ENCODE results near the gene ARHGAP26. TPM values are rescaled to one million over a fixed set of nuclear protein-coding genes. Genes with fewer than 3 reads are reported as not detected.

Gene ARHGAP26
- total RNA-seq, 1 donor from 2014 or later = 75.0 TPM

GRCh38 chr5:143229896-143230675 lies 459.9 kb downstream of the ARHGAP26 start:
- DNase-seq (ENCODE audit: low spot score) = no peak

DNA sequence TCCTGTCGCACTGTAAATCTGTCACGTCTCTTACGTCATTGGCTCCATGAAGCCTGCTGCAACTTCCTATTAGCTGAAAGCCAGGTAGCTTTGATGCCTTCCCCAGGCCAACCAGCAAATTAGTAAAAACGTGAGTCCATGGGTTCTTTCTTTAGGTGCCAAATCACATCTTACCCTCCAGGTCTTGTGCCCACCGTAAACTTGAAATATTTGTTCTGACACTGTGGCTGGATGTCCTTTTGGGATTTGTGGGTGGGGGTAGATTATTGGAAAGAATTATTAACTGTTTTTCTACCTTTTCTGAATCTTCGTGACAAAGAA lies 460.5 kb downstream of the ARHGAP26 start:
- no peak for DNase-seq (ENCODE audit: low spot score)

DNA sequence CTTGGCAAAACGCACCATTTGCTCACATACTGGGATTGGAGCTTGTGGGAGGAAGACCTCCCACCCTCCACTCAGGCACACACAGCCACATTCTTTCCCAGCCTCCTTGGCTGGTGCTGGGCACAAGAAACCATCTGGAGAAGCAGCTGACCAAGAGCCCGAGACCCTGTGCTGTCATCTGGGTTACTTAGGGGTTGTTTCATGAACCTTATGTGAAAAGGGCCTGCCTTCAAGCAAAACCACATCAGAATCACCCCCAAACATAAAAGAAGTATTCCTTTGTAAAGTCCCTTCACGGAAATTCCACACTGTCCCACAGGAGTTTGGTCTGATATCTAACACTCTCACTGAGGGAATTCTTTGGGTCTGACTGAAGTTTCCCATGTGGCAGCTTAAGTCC lies 461.2 kb downstream of the ARHGAP26 start:
- no peak for DNase-seq (ENCODE audit: low spot score)

DNA sequence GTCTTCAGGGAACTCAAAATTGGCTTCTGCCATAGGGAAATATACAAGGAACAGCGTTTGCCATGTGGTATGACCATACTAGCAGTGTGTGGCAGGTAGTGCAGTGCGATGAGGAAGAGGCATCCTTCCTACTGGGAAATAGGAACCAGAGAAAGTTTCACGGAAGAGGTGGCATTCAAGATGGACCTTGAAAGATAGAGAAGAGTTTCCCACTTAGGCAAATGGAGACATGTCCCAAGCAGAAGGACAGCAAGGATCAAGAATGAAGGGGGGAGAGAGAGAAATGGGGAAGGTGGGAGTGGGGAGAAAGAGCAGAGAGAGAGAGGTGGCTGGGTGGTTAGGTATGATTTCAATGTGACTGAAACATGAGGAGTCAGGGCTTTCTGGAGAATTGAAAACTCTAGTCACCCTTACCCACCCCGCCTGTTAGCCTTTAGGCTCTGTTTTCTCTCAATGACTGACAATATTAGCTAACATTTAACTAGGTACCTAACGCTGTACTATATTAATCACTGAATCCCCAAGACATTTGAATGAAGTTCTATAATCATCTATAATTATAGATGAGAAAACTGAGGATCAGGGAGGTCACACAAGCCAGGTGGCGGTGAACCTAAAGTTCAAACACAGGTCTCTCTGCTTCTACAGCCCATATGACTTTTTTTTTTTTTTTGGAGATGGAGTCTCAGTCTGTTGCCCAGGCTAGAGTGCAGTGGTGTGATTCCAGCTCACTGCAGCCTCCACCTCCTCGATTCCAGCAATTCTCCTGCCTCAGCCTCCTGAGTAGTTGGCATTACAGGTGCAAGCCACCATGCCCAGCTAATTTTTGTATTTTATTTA lies 462.0 kb downstream of the ARHGAP26 start:
- DNase-seq (ENCODE audit: low spot score) = no peak

DNA sequence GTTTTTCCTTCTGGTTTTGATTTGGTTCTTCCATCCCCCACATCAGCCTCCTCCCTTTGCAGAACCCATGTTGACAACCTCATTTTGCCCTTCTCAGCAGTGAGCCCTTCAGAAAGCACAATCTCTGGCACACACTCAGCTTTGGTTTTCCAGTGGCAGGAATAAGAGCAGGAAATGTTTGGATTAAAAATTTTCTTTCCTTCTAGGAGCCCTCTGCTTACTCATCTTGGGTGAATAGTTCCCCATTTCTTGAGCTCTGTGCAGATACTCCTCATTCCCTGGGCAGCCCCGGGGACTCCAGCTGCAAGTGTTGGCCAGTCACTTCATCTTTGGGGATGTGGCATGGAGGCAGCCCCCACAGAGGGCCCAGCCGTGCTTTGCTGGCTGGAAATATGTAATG lies 462.9 kb downstream of the ARHGAP26 start:
- no peak for DNase-seq (ENCODE audit: low spot score)

GRCh38 chr5:143234162-143234842 lies 464.1 kb downstream of the ARHGAP26 start:
- no peak for DNase-seq (ENCODE audit: low spot score)

GRCh38 chr5:143235423-143235822 lies 465.2 kb downstream of the ARHGAP26 start:
- no peak for DNase-seq (ENCODE audit: low spot score)

GRCh38 chr5:143236682-143237081 lies 466.5 kb downstream of the ARHGAP26 start:
- no peak for DNase-seq (ENCODE audit: low spot score)

DNA sequence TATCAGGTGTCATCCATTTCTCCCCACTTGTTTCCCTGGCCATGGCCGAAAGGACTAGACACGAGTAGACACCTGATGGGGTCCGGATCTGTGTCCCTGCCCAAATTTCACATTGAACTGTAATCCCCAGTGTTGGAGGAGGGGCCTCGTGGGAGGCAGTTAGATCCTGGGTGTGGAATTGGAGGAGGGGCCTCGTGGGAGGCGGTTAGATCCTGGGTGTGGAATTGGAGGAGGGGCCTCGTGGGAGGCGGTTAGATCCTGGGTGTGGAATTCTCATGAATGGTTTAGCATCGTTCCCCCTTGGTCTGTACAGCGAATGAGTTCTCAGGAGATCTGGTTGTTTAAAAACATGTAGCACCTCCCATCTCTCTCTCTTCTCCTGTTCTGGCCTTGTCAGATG lies 467.5 kb downstream of the ARHGAP26 start:
- no peak for DNase-seq (ENCODE audit: low spot score)

DNA sequence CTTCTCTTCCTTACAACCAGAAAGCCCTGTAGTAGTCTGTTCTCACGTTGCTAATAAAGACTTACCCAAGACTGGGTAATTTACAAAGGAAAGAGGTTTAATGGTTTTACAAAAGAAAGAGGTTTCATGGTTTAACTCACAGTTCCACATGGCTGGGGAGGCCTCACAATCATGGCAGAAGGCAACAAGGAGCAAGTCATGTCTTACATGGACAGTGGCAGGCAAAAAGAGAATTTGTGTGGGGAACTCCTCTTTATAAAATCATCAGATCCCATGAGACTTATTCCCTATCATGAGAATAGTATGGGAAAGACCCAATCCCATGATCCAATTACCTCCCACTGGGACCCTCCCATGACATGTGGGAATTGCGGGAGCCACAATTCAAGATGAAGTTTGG lies 468.4 kb downstream of the ARHGAP26 start:
- no peak for DNase-seq (ENCODE audit: low spot score)

DNA sequence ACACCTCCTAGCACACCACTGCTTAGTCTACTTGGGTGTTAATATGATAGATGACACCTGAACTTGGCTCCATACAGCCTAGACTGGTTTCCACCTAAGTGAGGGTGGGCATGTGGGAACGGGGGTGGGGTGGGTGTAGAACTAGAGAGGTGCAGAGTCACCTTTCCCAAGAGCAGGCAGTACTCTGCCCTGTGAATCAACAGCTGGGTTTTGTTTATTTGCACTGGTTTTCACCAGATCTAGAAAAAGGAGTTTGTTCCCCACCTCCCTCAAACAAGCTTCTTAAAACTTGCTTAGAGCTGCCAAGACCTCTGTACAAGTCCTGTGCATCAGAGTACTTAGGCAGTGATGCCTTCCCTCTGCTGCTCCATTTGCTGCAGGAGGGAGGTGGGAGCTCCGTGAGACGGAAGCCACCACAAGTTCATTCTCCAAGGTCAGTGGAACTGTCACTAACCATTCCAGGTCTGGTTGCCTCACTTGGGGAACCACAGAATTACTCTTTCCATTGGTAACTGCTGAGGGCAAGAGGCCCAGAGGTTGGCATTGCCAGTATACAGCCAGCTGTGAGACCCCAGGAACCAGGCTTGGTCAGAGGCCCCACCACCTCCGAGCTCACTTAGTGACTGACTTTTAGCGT lies 469.8 kb downstream of the ARHGAP26 start:
- DNase-seq (ENCODE audit: low spot score) = no peak

DNA sequence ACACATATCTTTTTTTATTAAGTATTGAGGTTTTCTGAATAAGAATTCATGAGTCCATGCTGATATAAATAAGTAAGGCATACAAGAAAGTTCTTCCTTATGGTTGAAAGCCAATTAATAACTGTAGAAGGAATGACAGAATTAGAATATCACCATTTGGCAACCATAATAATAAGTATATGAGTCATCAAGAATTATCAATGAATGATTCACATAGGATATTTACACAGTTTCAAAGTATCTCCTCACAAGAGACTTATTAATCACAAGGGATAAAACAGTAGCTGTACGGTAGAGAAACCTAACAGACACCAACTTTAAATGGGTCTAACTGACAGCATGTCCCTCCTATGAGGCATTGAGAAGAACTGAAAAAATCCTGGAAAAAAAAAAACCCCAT lies 471.7 kb downstream of the ARHGAP26 start:
- DNase-seq (ENCODE audit: low spot score) = no peak

DNA sequence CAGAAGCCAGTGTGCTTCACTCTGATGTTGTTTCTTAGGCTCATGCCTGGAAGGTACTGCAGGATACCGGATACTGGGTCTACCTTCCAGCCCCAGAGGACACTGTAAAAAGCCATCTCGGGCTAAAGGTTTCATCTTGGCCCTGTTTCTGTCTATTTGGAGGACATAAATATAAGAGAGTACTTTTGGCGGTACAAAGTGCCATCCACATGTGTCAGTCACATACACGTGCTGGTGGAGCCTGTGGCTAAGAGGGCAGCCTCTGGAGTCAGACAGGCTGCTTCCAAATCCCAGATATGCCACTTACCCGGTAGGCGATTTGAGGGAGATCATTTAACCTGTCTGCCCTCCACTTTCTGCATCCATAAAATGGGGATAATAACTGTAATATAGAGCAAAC lies 472.9 kb downstream of the ARHGAP26 start:
- DNase-seq (ENCODE audit: low spot score) = no peak

- DNase-seq (ENCODE audit: low spot score) = no peak
Measured at GRCh38 chr5:143244000-143244736, 474.0 kb downstream of the ARHGAP26 start.

GRCh38 chr5:143244990-143245389 lies 474.8 kb downstream of the ARHGAP26 start:
- no peak for DNase-seq (ENCODE audit: low spot score)

DNA sequence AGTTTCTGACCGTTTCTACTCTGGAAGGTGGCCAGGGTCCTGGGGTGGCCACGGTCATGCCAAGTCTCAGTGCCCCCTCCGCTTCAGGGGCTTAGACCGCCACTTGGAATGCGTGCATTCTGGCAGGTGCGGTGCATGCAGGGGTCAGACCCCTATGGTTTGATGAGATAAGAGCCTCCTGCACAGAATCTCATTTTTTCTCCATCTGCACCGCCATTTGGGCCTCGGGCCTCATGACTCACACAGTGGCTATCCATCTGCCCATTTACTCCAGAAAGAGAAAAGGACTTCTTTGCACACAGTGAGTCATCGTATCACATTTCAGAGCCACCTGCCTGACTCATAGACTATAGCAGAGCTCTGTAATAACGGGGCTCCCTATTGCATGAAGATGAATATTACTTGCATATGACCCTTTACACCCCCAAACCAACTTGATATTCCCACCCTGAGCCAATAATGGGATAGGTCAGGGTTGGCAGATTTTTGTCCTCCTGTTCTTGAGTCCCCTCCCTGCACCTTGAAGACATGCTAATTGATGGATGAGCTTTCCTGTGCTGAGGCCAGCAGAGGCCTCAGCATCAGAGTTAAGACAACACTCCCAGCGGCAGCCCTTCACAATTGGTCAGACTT lies 475.9 kb downstream of the ARHGAP26 start:
- DNase-seq (ENCODE audit: low spot score) = no peak

- no peak for DNase-seq (ENCODE audit: low spot score)
Measured at GRCh38 chr5:143247134-143247815, 477.1 kb downstream of the ARHGAP26 start.

- DNase-seq (ENCODE audit: low spot score) = no peak
Measured at GRCh38 chr5:143248391-143248790, 478.2 kb downstream of the ARHGAP26 start.

GRCh38 chr5:143248822-143249579 lies 478.8 kb downstream of the ARHGAP26 start:
- no peak for DNase-seq (ENCODE audit: low spot score)

Data from mesenteric fat pad (tissue), 1 donor.